ENCODE data around the gene IRF2BPL. TPM values are rescaled to one million over a fixed set of nuclear protein-coding genes. Genes with fewer than 3 reads are reported as not detected.

Gene IRF2BPL
- total and polyA plus RNA-seq, 4 experiments from 2014 or later = 1.2 to 37.7 (median 20.2) TPM

DNA sequence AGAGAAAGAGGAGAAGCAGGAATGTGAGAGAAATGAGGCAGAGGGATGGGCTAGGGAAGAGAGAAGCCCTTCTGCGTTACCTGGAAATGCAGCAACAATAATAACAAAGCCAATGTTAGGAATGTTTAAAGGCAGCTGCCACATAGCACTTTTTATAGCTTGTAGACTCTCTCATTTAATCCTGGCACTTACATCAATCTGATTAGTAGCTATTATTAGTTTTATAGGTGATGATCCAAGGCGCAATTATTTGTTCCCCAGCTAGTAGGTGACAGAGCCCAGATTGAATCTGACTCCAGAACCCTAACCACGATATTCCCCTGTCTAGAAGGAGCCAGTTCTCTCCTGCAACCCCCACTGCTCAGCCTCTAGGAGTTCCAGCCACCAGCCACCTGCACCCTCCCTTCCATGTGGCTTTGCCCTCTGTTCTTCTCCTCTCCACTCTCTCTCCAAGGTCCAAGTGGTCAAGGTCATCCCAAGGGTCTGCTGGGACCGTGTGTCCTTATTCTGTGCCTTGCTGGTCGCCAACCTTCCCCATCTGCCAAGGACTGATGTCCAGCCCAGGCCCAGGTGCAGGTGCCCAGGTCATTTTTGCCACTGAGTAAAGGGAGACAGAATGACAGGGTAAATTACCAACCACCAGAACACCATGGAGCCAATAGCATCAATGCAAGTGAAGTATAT is 40.2 kb upstream of the IRF2BPL start:
- no peak overlapping the region for H3K27ac ChIP-seq (ENCODE audit: low read depth, low read length)
- Mint-ChIP-seq H3K27ac (peak overlapping the region in 2 of 7 donors; percentile 12 to 68), H3K4me3 (no peak overlapping the region), H3K27me3 (peaks cover 0 to 4% of the 10 kb centered on the region in 2 donors), H3K4me1 (peaks cover 0 to 3% (median under 1%) of the 10 kb centered on the region in 4 donors), H3K9me3 (no peaks in the 10 kb centered on the region), H3K36me3 (no peaks in the 10 kb centered on the region)
- intact Hi-C loops (cut with micrococcal nuclease) = no loop called here
- H3K4me3 ChIP-seq (ENCODE audit: low read length in 2 of 2) = no peak overlapping the region
- no peak for DNase-seq
- ChIA-PET POLR2A (ENCODE audit: partially characterized antibody) (interaction anchor here (0.7 to 1.1 kb wide), 3 partner anchors 44 to 196 kb away, joined by 3 to 4 read pairs (median 3); no protein-coding TSS in a partner anchor), CTCF (ENCODE audit: partially characterized antibody) (interaction anchor here (0.7 to 16.1 kb wide), 30 partner anchors 8 to 774 kb away, joined by 3 to 628 read pairs (median 4); partner anchors contain the start of genes ANGEL1 and CIPC)
- no peaks in the 10 kb centered on the region for H3K36me3 ChIP-seq (ENCODE audit: insufficient read depth, low read length)
- H3K4me1 ChIP-seq (ENCODE audit: insufficient read depth, low read length) = no peaks in the 10 kb centered on the region
- no peaks in the 10 kb centered on the region for H3K27me3 ChIP-seq (ENCODE audit: insufficient read depth, low read length)
- H3K9me3 ChIP-seq (ENCODE audit: control insufficient read depth in 1 of 2, low read length in 2 of 2) = no peaks in the 10 kb centered on the region

DNA sequence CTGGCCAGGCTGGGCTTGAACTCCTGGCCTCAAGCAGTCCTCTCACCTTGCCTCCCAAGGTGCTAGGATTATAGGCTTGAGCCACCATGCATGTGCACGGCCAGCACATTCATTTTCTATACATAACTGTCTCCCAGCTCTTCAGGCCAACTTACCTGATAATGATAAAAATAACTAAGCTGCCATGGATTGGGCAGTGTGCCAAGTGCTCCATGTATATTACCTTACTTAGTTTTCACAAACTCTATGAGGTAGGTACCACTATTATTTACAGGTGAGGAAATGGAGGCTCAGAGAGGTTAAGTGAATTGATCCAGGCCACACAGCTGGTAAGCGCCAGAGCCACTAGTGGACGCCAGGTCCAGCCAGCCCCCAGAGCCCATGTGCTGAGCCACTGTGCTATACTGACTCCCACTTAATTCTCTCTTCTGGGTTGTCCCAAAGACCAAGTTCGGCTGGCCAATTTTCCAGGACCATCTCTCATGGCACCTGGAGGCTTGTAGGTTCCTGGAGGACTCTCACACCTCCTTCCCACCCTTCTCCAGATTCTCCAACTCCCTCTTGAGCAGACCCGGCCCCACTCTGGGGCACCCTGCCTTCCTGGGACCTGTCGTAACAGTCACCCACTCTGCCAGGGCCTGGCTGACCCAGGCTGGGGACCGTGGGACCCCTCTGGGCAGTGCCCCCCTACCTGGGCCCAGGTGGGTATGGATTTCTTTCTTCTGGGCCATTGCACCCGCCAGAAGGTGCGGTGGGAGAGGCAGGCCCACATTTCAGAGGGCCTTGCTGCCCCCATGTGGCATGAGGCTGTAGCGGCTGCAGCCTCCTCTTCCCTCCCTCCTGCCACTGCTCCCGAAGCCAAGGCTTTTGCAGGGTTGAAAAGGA is 39.4 kb upstream of the IRF2BPL start:
- Histone ChIP-seq H3K4me3 (ENCODE audit: low read length in 2 of 2) (no peak overlapping the region), H3K27me3 (ENCODE audit: insufficient read depth, low read length) (no peaks in the 10 kb centered on the region), H3K36me3 (ENCODE audit: insufficient read depth, low read length) (no peaks in the 10 kb centered on the region), H3K9me3 (ENCODE audit: control insufficient read depth in 1 of 2, low read length in 2 of 2) (no peaks in the 10 kb centered on the region), H3K4me1 (ENCODE audit: insufficient read depth, low read length) (no peaks in the 10 kb centered on the region), H3K27ac (ENCODE audit: low read depth, low read length) (no peak overlapping the region)
- no peaks in the 10 kb centered on the region for H3K36me3 Mint-ChIP-seq
- ChIA-PET POLR2A (ENCODE audit: partially characterized antibody) (interaction anchor here (1.1 kb wide), 1 partner anchor 44 kb away, joined by 3 read pairs; no protein-coding TSS in a partner anchor), CTCF (ENCODE audit: partially characterized antibody) (interaction anchor here (0.6 to 16.1 kb wide), 27 partner anchors 8 to 357 kb away, joined by 3 to 628 read pairs (median 4); partner anchors contain the start of genes ANGEL1 and CIPC)
- peak in 4 of 5 donors; percentile 45 to 63 (median 58) for DNase-seq
- intact Hi-C loops (cut with micrococcal nuclease) = no loop called here
- no peak overlapping the region for H3K27ac Mint-ChIP-seq
- H3K9me3 Mint-ChIP-seq = no peaks in the 10 kb centered on the region
- H3K27me3 Mint-ChIP-seq = peaks cover 0 to 4% of the 10 kb centered on the region in 2 donors
- no peak overlapping the region for H3K4me3 Mint-ChIP-seq
- H3K4me1 Mint-ChIP-seq = peaks cover 0 to 3% (median under 1%) of the 10 kb centered on the region in 4 donors

DNA sequence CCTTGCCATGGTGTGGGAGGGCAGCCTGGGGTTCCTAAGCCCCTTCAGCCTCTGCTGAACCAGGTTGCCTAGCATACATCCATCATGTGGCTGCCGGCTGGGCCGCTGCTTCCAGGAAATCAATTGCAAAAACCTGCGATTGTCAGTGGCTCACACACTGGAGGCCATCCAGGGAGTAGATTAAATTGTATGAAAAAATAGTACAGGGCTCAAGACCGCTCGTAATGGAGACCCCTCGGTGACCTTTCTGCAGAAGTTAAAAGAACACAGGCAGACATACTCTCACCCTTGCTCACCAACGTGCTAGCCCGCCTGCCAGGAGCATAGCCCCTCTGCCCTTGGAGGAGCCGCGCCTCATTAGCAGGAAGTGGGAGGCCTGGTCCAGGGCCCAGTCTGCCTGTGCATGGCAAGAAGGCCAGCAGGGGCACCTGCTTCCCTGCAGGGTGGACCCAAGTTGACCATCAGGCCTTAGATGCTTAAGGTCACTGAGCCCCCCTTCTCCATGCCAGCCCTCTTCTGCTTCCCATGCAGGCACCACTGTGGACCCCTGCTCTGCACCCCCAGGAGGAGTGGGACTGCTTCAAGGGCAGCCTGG is 38.2 kb upstream of the IRF2BPL start:
- peak overlapping the region in 1 of 7 donors; percentile 15 for H3K27ac Mint-ChIP-seq
- CTCF ChIA-PET (ENCODE audit: partially characterized antibody) = interaction anchor here (0.9 to 16.1 kb wide), 8 partner anchors 13 to 190 kb away, joined by 3 to 628 read pairs (median 78); partner anchors contain the start of gene CIPC
- POLR2A ChIA-PET (ENCODE audit: partially characterized antibody) = no interaction called here

DNA sequence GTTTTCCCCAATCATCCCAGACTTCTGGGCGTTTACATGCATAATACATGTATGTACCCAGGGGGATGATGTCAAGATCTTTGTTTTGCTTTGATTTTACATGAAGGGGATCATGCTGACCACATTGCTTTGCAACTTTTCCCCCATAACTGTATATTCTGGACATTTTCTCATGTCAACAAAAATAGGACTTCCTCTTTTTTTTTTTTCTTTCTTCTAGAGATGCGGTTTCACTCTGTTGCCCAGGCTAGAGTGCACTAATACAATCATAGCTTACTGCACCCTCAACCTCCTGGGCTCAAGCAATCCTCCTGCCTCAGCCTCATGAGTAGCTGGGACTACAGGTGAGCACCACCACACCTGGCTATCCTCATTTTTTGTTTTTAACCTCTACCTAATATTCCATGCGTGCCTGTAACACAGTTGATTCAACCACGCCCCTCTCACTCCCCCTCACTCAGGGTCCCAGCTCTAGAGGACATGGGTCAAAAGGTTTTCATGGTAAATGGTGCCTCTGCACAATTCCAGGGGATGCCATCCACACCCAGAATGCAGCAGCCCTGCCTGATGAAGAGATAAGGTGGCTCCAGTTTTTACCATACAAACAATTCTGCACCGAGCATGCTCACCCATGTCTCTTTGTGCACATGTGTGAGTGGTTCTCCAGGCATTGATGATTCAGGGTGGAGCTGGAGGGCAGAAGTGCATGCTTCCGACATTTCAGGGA is 37.5 kb upstream of the IRF2BPL start:
- H3K27ac ChIP-seq (ENCODE audit: low read depth, low read length) = no peak overlapping the region
- no peaks in the 10 kb centered on the region for H3K36me3 Mint-ChIP-seq
- H3K4me1 ChIP-seq (ENCODE audit: insufficient read depth, low read length) = no peaks in the 10 kb centered on the region
- H3K4me3 Mint-ChIP-seq = no peak overlapping the region
- intact Hi-C loops (cut with micrococcal nuclease) = no loop called here
- DNase-seq = no peak
- no peaks in the 10 kb centered on the region for H3K9me3 Mint-ChIP-seq
- H3K27ac Mint-ChIP-seq = peak overlapping the region in 1 of 7 donors; percentile 22
- ChIA-PET CTCF (ENCODE audit: partially characterized antibody) (interaction anchor here (1.5 to 16.1 kb wide), 4 partner anchors 12 to 189 kb away, joined by 4 to 628 read pairs (median 206); no protein-coding TSS in a partner anchor), POLR2A (ENCODE audit: partially characterized antibody) (no interaction called here)
- H3K36me3 ChIP-seq (ENCODE audit: insufficient read depth, low read length) = no peaks in the 10 kb centered on the region
- H3K9me3 ChIP-seq (ENCODE audit: control insufficient read depth in 1 of 2, low read length in 2 of 2) = no peaks in the 10 kb centered on the region
- H3K4me1 Mint-ChIP-seq = peaks cover 0 to 3% (median under 1%) of the 10 kb centered on the region in 4 donors
- no peaks in the 10 kb centered on the region for H3K27me3 ChIP-seq (ENCODE audit: insufficient read depth, low read length)
- H3K4me3 ChIP-seq (ENCODE audit: low read length in 2 of 2) = no peak overlapping the region
- H3K27me3 Mint-ChIP-seq = peaks cover 0 to 4% of the 10 kb centered on the region in 2 donors

More for the DNA sequence above, 38.2 kb upstream of the IRF2BPL start:
- no peaks in the 10 kb centered on the region for H3K4me1 ChIP-seq (ENCODE audit: insufficient read depth, low read length)
- Mint-ChIP-seq H3K4me1 (peaks cover 0 to 3% (median under 1%) of the 10 kb centered on the region in 4 donors), H3K4me3 (no peak overlapping the region), H3K9me3 (no peaks in the 10 kb centered on the region), H3K36me3 (no peaks in the 10 kb centered on the region), H3K27me3 (peaks cover 0 to 4% of the 10 kb centered on the region in 2 donors)
- intact Hi-C loops (cut with micrococcal nuclease) = no loop called here
- no peak for DNase-seq
- no peak overlapping the region for H3K27ac ChIP-seq (ENCODE audit: low read depth, low read length)
- no peak overlapping the region for H3K4me3 ChIP-seq (ENCODE audit: low read length in 2 of 2)
- H3K27me3 ChIP-seq (ENCODE audit: insufficient read depth, low read length) = no peaks in the 10 kb centered on the region
- H3K9me3 ChIP-seq (ENCODE audit: control insufficient read depth in 1 of 2, low read length in 2 of 2) = no peaks in the 10 kb centered on the region
- no peaks in the 10 kb centered on the region for H3K36me3 ChIP-seq (ENCODE audit: insufficient read depth, low read length)

DNA sequence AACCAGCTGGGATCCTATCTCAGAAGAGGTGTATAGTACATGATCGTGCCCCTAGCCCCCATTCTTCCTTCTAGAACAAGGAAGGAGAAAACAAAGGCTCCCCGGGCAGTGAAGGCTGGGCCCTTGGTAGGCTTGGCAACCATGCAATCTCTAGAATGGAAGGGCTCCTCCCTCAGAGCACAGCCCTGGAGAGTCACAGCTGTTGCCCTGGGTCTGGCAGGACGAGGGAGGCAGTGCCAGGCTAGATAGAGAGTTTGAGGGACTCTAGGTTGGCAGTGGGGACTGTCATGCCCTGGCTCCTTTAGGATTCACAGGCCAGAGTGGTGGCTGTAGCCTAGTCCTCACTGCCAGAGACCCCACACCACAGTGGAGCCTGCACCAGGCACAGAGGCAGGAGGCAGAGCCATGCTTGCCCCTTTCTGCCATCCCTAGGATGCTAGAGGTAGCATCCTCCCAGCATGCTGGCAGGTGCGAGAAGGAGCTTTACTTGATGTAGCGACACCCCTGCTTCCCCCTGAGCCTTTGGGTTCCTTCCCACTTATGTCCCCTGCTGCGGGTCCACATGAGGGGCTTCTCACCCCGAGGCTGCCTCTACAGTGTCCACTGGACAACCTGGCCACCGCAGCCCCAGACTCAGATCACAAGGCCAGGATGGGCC is 36.1 kb upstream of the IRF2BPL start:
- POLR2A ChIA-PET (ENCODE audit: partially characterized antibody) = interaction anchor here (0.8 to 1.0 kb wide), 3 partner anchors 11 to 37 kb away, joined by 3 read pairs; no protein-coding TSS in a partner anchor
- peak overlapping the region in 1 of 7 donors; percentile 25 for H3K27ac Mint-ChIP-seq
- intact Hi-C loops (cut with micrococcal nuclease) = no loop called here

DNA sequence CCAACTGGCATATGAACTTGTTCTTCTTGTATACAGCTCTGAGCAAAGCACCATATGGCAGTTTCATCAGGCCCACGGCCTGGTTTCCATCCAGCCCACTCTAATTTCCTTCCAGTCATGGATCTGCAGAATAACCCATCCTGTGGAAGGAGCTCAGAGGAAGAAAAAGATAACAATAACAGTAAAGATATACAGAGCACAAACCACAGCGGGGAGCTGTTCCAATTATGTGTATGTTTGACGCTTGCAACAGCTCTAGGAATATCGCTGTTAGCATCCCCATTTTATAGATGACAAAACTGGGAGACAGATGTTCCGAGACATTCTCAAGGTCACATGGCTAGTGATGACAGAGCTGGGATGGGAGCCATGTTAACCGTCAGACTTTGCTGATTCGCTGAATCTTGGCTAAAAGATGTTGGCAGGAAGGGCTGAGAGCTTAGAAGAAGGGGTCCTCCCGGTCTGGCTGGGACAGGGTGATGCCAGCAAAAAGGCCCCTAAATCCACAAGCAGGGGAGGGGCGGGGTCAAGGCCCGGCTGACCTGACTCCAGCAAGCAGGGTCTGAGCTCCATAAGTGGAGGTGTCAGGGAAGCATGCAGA is 35.2 kb upstream of the IRF2BPL start:
- H3K4me3 Mint-ChIP-seq = no peak overlapping the region
- peak overlapping the region in 2 of 7 donors; percentile 11 to 51 for H3K27ac Mint-ChIP-seq
- CTCF ChIA-PET (ENCODE audit: partially characterized antibody) = interaction anchor here (0.9 to 16.1 kb wide), 9 partner anchors 10 to 187 kb away, joined by 3 to 628 read pairs (median 5); no protein-coding TSS in a partner anchor
- POLR2A ChIA-PET (ENCODE audit: partially characterized antibody) = interaction anchor here (0.5 to 1.0 kb wide), 3 partner anchors 10 to 157 kb away, joined by 3 read pairs; no protein-coding TSS in a partner anchor
- H3K4me1 Mint-ChIP-seq = peaks cover 4 to 6% (median 5%) of the 10 kb centered on the region in 4 donors
- Histone ChIP-seq H3K4me3 (ENCODE audit: low read length in 2 of 2) (no peak overlapping the region), H3K27me3 (ENCODE audit: insufficient read depth, low read length) (no peaks in the 10 kb centered on the region), H3K36me3 (ENCODE audit: insufficient read depth, low read length) (no peaks in the 10 kb centered on the region), H3K9me3 (ENCODE audit: control insufficient read depth in 1 of 2, low read length in 2 of 2) (no peaks in the 10 kb centered on the region), H3K4me1 (ENCODE audit: insufficient read depth, low read length) (peaks cover 6% of the 10 kb centered on the region), H3K27ac (ENCODE audit: low read depth, low read length) (no peak overlapping the region)
- no peaks in the 10 kb centered on the region for H3K9me3 Mint-ChIP-seq
- no peaks in the 10 kb centered on the region for H3K36me3 Mint-ChIP-seq
- intact Hi-C loops (cut with micrococcal nuclease) = no loop called here
- no peaks in the 10 kb centered on the region for H3K27me3 Mint-ChIP-seq
- no peak for DNase-seq

More for the DNA sequence above, 36.1 kb upstream of the IRF2BPL start:
- CTCF ChIA-PET (ENCODE audit: partially characterized antibody) = interaction anchor here (1.5 to 16.1 kb wide), 4 partner anchors 11 to 188 kb away, joined by 4 to 628 read pairs (median 206); no protein-coding TSS in a partner anchor
- Mint-ChIP-seq H3K4me3 (no peak overlapping the region), H3K36me3 (no peaks in the 10 kb centered on the region), H3K9me3 (no peaks in the 10 kb centered on the region), H3K27me3 (peaks cover 0 to 4% of the 10 kb centered on the region in 2 donors), H3K4me1 (peaks cover 1 to 3% (median 2%) of the 10 kb centered on the region in 4 donors)
- H3K27me3 ChIP-seq (ENCODE audit: insufficient read depth, low read length) = no peaks in the 10 kb centered on the region
- no peak overlapping the region for H3K27ac ChIP-seq (ENCODE audit: low read depth, low read length)
- peaks cover under 1% of the 10 kb centered on the region for H3K4me1 ChIP-seq (ENCODE audit: insufficient read depth, low read length)
- no peaks in the 10 kb centered on the region for H3K9me3 ChIP-seq (ENCODE audit: control insufficient read depth in 1 of 2, low read length in 2 of 2)
- no peak for DNase-seq
- no peak overlapping the region for H3K4me3 ChIP-seq (ENCODE audit: low read length in 2 of 2)
- H3K36me3 ChIP-seq (ENCODE audit: insufficient read depth, low read length) = no peaks in the 10 kb centered on the region

Measured in CD4-positive, alpha-beta memory T cell (primary cell).